PFSK-1 (cell line): ENCODE data around the gene GABBR2.

Experiments
- FOXP2 ChIP-seq: optimal IDR thresholded peaks from 2 replicates; pipeline ENCODE3; 2011; ENCODE audit warnings: borderline replicate concordance, control low read depth, inconsistent platforms; ENCODE audit not compliant: insufficient read depth; ENCODE audit errors: extremely low read length, extremely low read depth
- POLR2AphosphoS5 ChIP-seq: IDR thresholded peaks from 2 replicates; pipeline ENCODE4 v1.6.1; 2012; ENCODE audit warnings: low read depth, mild to moderate bottlenecking, control low read depth, low read length, moderate library complexity
- SIN3A ChIP-seq: IDR thresholded peaks from 2 replicates; pipeline ENCODE4 v1.6.1; 2012; ENCODE audit warnings: mild to moderate bottlenecking, low read length, moderate library complexity, borderline replicate concordance; ENCODE audit not compliant: insufficient read depth
- TAF1 ChIP-seq: IDR thresholded peaks from 2 replicates; pipeline ENCODE4 v1.6.1; 2012; ENCODE audit warnings: low read length, control low read depth, borderline replicate concordance; ENCODE audit not compliant: insufficient read depth
- TF ChIP-seq, protein P1 (sequence below), 2 experiments: IDR thresholded peaks; 2 replicates each; pipeline versions ENCODE4 v1.6.1 to v1.8.0; 2011 to 2012; ENCODE audit warnings: low read depth in 2 of 2, low read length in 2 of 2, control low read depth in 1 of 2, inconsistent platforms in 1 of 2, mild to moderate bottlenecking in 1 of 2, moderate library complexity in 1 of 2; ENCODE audit not compliant: insufficient read depth in 1 of 2

The GABBR2 gene

DNA sequence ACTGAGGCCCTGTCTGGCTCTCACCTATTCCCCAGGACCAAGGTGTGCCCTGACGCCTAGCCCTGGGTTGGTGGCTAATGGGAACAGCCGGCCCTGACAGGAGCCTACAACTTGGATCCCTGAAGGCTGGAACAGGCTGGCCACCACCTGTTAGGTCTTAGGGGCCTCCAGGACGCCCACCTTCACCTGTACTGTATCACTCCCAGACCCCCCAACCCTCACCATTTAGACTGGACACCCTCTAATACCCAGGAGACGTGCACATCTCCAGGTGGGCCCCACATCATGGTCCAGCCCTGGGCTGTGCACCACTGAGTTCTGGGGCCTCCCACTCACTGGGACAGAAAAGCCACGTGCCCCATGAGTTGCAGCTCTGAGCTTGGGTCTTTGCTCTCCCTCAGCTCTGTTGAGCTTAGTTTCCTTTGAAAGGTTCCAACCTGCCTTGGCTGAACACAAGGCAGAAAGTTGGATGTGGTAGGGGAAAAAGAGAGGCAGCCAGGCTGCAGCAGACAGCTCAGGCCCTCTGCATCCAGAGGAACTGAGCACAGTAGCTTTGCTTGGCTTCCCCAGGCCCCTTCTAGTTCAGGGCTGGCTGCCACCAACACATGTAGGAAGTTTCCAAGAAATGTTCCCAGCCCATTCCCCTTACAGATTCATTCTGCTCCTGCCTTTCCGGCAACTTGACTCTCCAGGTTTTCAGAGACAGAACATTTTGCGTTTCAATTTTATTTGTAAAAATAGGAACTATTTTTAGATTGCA lies 336.5 kb downstream of the GABBR2 start:
- TF ChIP-seq TAF1 (no peak), FOXP2 (no peak), POLR2AphosphoS5 (no peak), SIN3A (no peak)
- TF ChIP-seq, protein P1, sequence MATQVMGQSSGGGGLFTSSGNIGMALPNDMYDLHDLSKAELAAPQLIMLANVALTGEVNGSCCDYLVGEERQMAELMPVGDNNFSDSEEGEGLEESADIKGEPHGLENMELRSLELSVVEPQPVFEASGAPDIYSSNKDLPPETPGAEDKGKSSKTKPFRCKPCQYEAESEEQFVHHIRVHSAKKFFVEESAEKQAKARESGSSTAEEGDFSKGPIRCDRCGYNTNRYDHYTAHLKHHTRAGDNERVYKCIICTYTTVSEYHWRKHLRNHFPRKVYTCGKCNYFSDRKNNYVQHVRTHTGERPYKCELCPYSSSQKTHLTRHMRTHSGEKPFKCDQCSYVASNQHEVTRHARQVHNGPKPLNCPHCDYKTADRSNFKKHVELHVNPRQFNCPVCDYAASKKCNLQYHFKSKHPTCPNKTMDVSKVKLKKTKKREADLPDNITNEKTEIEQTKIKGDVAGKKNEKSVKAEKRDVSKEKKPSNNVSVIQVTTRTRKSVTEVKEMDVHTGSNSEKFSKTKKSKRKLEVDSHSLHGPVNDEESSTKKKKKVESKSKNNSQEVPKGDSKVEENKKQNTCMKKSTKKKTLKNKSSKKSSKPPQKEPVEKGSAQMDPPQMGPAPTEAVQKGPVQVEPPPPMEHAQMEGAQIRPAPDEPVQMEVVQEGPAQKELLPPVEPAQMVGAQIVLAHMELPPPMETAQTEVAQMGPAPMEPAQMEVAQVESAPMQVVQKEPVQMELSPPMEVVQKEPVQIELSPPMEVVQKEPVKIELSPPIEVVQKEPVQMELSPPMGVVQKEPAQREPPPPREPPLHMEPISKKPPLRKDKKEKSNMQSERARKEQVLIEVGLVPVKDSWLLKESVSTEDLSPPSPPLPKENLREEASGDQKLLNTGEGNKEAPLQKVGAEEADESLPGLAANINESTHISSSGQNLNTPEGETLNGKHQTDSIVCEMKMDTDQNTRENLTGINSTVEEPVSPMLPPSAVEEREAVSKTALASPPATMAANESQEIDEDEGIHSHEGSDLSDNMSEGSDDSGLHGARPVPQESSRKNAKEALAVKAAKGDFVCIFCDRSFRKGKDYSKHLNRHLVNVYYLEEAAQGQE (IDR thresholded peaks at IDR 0.05; ENCODE audit: insufficient read depth in 1 of 2, low read depth in 2 of 2, low read length in 2 of 2): no peak

DNA sequence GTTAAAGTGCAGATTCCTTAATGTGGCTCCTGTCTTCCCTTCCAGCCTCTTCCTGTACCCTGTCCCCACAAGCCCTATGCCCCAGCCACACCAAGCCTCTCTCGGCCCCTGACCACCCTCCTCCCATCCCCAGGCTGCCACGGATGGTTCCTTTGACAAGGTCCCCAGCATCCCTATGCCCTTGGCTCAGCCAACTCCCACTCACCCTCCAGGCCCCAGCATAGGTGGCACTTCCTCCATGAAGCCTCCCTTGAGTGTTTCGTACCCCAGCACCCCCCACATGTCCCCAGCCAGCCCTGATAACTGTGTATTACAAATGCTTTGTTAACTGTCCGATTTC lies 337.8 kb downstream of the GABBR2 start:
- no peak for TF ChIP-seq SIN3A
- no peak for TF ChIP-seq POLR2AphosphoS5
- no peak for TF ChIP-seq TAF1
- TF ChIP-seq, protein P1 (IDR thresholded peaks at IDR 0.05; ENCODE audit: insufficient read depth in 1 of 2, low read depth in 2 of 2, low read length in 2 of 2): no peak
- TF ChIP-seq FOXP2: no peak

DNA sequence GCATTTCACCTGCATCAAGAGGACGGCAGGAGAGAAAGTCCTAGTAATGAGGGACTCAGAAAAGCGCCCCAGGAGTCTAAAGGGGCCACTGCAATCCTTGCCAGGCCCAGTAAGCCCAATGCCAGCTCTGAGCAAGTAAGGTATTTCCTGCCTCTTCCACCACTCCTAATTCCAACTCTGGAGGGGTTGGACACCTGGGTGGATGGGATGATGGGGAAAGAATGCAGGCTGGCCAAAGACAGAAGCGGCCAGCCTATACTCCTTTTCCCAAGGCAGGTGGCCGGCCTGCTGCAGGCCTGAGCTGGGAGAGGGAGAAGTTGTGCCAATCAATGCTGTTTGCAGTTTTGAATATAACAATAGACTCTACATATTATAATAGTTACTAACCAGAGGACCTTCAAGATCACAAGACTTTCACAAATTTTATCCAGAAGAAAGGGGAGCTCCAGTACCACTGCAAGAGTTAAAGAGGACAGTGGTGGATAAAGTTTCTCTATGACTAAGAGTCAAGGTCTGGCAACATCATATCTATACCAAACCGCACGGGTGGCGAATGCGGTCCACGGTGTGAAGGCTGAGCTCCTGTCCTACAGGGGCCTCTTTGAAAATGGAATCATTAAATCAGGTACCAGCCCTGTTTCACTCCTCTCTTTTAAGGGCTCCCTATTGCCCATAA lies 338.3 kb downstream of the GABBR2 start:
- TF ChIP-seq SIN3A (no peak), POLR2AphosphoS5 (no peak)
- TF ChIP-seq, protein P1 (IDR thresholded peaks at IDR 0.05; ENCODE audit: insufficient read depth in 1 of 2, low read depth in 2 of 2, low read length in 2 of 2): no peak

DNA sequence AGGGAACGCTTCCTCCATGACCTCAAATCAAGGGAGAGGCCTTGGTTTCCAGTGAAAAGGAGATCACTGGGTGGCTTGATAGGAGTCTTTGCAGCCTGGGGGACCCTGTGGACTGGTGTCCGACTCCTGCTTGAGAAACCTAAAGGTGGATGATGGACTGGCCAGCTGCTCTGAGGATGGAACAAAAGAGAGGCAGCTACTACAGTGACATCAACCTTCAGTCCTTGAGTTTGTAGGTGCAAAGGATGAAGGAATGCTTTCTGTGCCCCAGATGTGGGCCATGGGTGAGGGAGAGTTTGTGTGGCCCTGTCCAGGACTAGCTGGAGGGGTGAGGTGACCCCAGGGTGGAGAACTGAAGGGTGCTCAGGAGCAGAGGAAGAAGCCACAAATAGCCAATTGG lies 338.8 kb downstream of the GABBR2 start:
- TF ChIP-seq TAF1 (no peak), SIN3A (no peak)

DNA sequence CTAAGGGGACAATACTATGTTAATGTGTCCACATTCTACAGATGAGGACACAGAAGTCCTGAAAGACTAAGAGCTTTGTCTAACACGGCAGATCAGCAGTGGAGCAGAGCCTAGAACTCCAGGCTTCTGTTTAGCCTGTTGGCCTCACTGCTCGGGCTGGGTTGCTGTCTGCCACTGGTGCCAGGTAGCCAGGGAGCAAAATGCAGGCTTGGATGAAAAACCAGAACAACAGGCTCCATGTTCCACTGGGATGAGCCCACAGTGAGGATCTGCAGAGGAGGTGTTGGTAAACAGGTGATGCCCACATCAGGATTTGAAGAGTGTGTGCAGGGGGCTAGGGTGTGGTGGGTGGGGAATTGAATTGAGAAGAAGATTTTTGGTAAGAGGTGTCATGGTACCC lies 339.3 kb downstream of the GABBR2 start:
- TF ChIP-seq FOXP2 (no peak), TAF1 (no peak)

DNA sequence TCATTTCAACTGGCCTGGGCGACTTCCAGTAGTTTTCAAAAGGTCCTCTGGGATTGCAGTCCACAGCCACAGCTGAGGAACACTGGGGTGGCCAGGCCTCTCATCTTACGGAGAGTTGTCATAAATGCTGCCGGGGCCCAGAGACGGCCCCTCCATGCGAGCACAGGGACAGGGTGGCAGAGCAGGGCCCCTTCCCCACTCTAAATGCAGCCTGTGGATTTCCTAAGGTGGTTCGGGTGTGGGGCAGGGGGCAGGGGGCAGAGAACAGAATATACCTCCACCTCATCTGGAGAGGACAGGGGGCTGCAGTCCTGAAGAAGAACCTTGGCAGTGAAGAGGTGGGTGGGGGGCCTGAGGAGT lies 339.7 kb downstream of the GABBR2 start:
- TF ChIP-seq POLR2AphosphoS5: no peak
- TF ChIP-seq, protein P1 (IDR thresholded peaks at IDR 0.05; ENCODE audit: insufficient read depth in 1 of 2, low read depth in 2 of 2, low read length in 2 of 2): no peak
- TF ChIP-seq FOXP2: no peak
- no peak for TF ChIP-seq TAF1
- no peak for TF ChIP-seq SIN3A
